AG08396 (cell line): ENCODE measurements around the gene HDHD5.

Source experiments
- DNase-seq: peaks from one replicate; pipeline ENCODE4 v3.0.0; 2012; ENCODE audit warnings: low spot score, mixed read lengths

The HDHD5 gene

GRCh38 chr22:17158568-17159503, at the start of gene HDHD5:
HDHD5 (minus strand) TSS chr22:17159277; CDS start chr22:17159251, 26 bp downstream.
- peak; percentile 97 for DNase-seq

- no peak for DNase-seq
Measured at GRCh38 chr22:17205432-17205831, 46.4 kb upstream of the HDHD5 start.

GRCh38 chr22:17201285-17201945, 42.3 kb upstream of the HDHD5 start:
- no peak for DNase-seq

GRCh38 chr22:17199003-17199731, 40.1 kb upstream of the HDHD5 start:
- peak; percentile 21 for DNase-seq

- DNase-seq = no peak
Measured at GRCh38 chr22:17198170-17199002, 39.3 kb upstream of the HDHD5 start.

GRCh38 chr22:17194213-17194612, 35.1 kb upstream of the HDHD5 start:
- DNase-seq = no peak

GRCh38 chr22:17192186-17192585, 33.1 kb upstream of the HDHD5 start:
- no peak for DNase-seq

GRCh38 chr22:17191163-17191784, 32.2 kb upstream of the HDHD5 start:
- peak; percentile 69 for DNase-seq

GRCh38 chr22:17190702-17191101, 31.6 kb upstream of the HDHD5 start:
- no peak for DNase-seq

GRCh38 chr22:17176715-17177114, 17.6 kb upstream of the HDHD5 start:
- no peak for DNase-seq

- DNase-seq = no peak
Measured at GRCh38 chr22:17172029-17172833, 13.2 kb upstream of the HDHD5 start.

- peak; percentile 97 for DNase-seq
Measured at GRCh38 chr22:17171153-17172028, 12.3 kb upstream of the HDHD5 start.

GRCh38 chr22:17167486-17167885, 8.4 kb upstream of the HDHD5 start:
- DNase-seq = no peak

GRCh38 chr22:17164392-17165024, 5.4 kb upstream of the HDHD5 start:
- DNase-seq = peak; percentile 34

- DNase-seq = no peak
Measured at GRCh38 chr22:17162731-17163130, 3.7 kb upstream of the HDHD5 start.

- DNase-seq = no peak
Measured at GRCh38 chr22:17161991-17162390, 2.9 kb upstream of the HDHD5 start.

- DNase-seq = peak; percentile 55
Measured at GRCh38 chr22:17159504-17159951, 451 bp upstream of the HDHD5 start.

- DNase-seq = no peak
Measured at GRCh38 chr22:17158176-17158567, 905 bp downstream of the HDHD5 start.

- no peak for DNase-seq
Measured at GRCh38 chr22:17157714-17158113, 1.4 kb downstream of the HDHD5 start.
